Islet precursor cell (in vitro differentiated cells): Measurements from ENCODE around the gene STUM.

Experiments used
- DNase-seq: peaks from one replicate; pipeline ENCODE4 v3.0.0-alpha.2; 2018

Gene STUM

DNA sequence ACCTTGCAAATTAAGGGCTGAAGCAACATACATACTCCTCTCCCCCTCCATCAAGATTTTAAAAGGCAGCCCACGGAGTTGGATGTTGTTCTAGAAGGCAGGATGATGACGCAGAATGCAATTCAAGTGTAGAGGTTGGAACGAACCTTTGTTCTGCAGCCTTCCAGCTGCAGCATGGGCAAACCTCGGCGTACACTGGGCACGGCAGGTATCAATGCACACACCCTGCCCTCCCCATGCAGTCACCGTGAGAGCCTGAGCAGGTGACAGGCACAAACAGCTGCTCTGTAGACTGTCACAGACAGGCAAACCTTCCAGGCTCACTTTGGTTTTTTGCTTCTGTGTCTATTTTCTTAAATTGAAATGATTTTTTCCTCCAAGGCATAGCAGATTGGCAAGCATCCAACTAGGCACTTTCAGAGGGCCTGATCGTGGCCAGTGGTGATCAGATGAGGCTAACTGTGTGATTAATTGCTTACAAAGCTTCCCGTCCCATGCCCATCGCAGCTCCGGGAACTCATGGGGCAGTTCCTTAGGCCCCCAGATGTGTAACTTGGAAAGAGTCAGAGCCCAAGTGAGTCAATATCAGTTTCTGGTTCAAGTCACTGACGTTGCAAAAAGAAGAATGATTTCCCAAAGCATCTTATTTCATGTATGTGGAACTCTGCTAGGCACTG, 108.2 kb downstream of the STUM start:
- no peak for DNase-seq

GRCh38 chr1:226657895-226658545, 109.5 kb downstream of the STUM start:
- no peak for DNase-seq

DNA sequence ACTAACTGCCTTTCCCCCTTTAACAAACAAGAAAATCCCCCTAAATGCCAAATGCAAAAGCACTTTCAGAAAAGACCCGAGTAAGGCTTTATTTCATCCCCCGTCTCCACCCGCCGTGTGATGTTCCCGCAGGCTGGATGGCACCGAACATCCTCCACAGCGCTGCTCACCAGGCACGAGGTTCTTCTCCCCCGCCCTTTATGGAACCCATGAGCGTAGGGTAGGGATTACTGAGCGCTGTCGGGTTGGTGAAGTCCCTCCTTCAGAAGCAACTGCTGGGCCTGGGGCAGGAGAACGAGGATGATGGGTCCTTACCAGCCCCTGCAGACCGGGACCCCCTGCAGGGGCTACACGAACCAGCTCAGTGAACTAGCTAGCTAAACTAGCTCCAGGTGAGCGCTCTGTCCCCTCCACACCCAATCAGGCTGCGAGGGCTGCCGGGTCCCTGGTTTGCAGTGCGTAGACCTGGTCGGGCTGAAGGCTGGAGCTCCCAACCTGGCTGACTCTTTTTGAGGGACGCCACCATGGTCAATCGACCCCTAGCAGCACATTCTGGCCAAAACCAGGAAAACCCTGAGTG, 110.1 kb downstream of the STUM start:
- no peak for DNase-seq
